Caco-2 (cell line): Measurements from ENCODE around the gene ENTPD2. TPM values are rescaled to one million over a fixed set of nuclear protein-coding genes. Genes with fewer than 3 reads are reported as not detected.

Experiments
- BruUV-seq: library from RNA; stranded (reverse); fragments of 400-500 nt; replicated peaks from 2 replicates; lab custom pipeline; 2021; lab: Mats Ljungman, UMichigan
- CTCF ChIA-PET: fragments of 300-600 bp; sonication (Branson Sonifier 250); formaldehyde crosslinking; loops from one replicate; lab custom pipeline; 2022; ENCODE audit warnings: antibody characterized with exemption; lab: Charles Lee
- POLR2A ChIA-PET: fragments of 300-600 bp; sonication (Branson Sonifier 250); formaldehyde crosslinking; loops from one replicate; lab custom pipeline; 2022; ENCODE audit warnings: antibody characterized with exemption; lab: Charles Lee
- DNase-seq, 2 experiments: peaks; one replicate each; pipeline versions ENCODE4 v3.0.0 to v3.0.0-alpha.2; 2020 to 2022
- H3K27me3 ChIP-seq: replicated peaks from 2 replicates; pipeline ENCODE4 v1.6.0; 2011; ENCODE audit warnings: low read length; ENCODE audit not compliant: control insufficient read depth, insufficient read depth
- H3K36me3 ChIP-seq: 2 replicates; pipeline ENCODE4 v1.5.1; 2011; ENCODE audit warnings: low read length; ENCODE audit not compliant: control insufficient read depth, insufficient read depth
- H3K4me1 ChIP-seq: fragments of 250-450 bp; sonication (Bioruptor Pico); 2 replicates; pipeline ENCODE4 v1.5.1; 2020; ENCODE audit warnings: mild to moderate bottlenecking
- H3K4me3 ChIP-seq: 2 replicates; pipeline ENCODE4 v1.5.1; 2011; ENCODE audit warnings: low read depth, mild to moderate bottlenecking, control low read depth, low read length
- H3K9me3 ChIP-seq: fragments of 250-450 bp; sonication (Bioruptor Pico); 2 replicates; pipeline ENCODE4 v1.5.1; 2020; ENCODE audit warnings: mild to moderate bottlenecking, moderate library complexity
- H3K27ac Mint-ChIP-seq: one replicate; pipeline ENCODE4 v1.8.0; 2022; ENCODE audit warnings: mixed read lengths; ENCODE audit not compliant: unreplicated experiment
- H3K27me3 Mint-ChIP-seq: one replicate; pipeline ENCODE4 v1.8.0; 2022; ENCODE audit warnings: mixed read lengths; ENCODE audit not compliant: insufficient read depth, unreplicated experiment
- H3K36me3 Mint-ChIP-seq: one replicate; pipeline ENCODE4 v1.8.0; 2022; ENCODE audit warnings: mild to moderate bottlenecking, mixed read lengths; ENCODE audit not compliant: insufficient read depth, unreplicated experiment
- H3K4me1 Mint-ChIP-seq: one replicate; pipeline ENCODE4 v1.8.0; 2022; ENCODE audit warnings: low read depth, mixed read lengths; ENCODE audit not compliant: unreplicated experiment
- H3K4me3 Mint-ChIP-seq: one replicate; pipeline ENCODE4 v1.8.0; 2022; ENCODE audit warnings: mild to moderate bottlenecking, moderate library complexity, mixed read lengths; ENCODE audit not compliant: unreplicated experiment
- H3K9me3 Mint-ChIP-seq: one replicate; pipeline ENCODE4 v1.8.0; 2022; ENCODE audit warnings: mixed read lengths; ENCODE audit not compliant: unreplicated experiment
- CTCF ChIP-seq, 2 experiments: fragments of 200-600 bp in 1 of 2; IDR thresholded peaks; 1 replicate in 1 of 2; 2 replicates in 1 of 2; pipeline versions ENCODE4 v1.5.1 to v1.8.0; 2011 to 2022; ENCODE audit warnings: antibody characterized with exemption in 1 of 2, control low read depth in 1 of 2, inconsistent platforms in 1 of 2, low read depth in 1 of 2, low read length in 1 of 2, mild to moderate bottlenecking in 1 of 2, moderate library complexity in 1 of 2; ENCODE audit not compliant: insufficient read depth in 1 of 2, severe bottlenecking in 1 of 2, unreplicated experiment in 1 of 2
- intact Hi-C: fragments of 100-400 bp; cut with micrococcal nuclease; formaldehyde crosslinking; loops from one replicate; pipeline ENCODE4 v1.10.0; 2022; ENCODE audit not compliant: unreplicated experiment
- total RNA-seq: library from RNA; stranded (reverse); gene quantifications from 2 replicates; pipeline ENCODE4 v1.2.3, GENCODE V29; 2022

Gene ENTPD2
- total RNA-seq, 1 experiment from 2014 or later: 2.9 TPM

GRCh38 chr9:137037035-137037434, 16.8 kb downstream of the ENTPD2 start:
- BruUV-seq: no TSS peak
- TF ChIP-seq CTCF (IDR thresholded peaks at IDR 0.05; ENCODE audit: insufficient read depth in 1 of 2, low read depth in 1 of 2, low read length in 1 of 2, severe bottlenecking in 1 of 2, unreplicated experiment in 1 of 2): no peak
- Mint-ChIP-seq H3K4me3 (no peak overlapping the region), H3K4me1 (no peaks in the 10 kb centered on the region), H3K9me3 (no peaks in the 10 kb centered on the region), H3K27ac (no peak overlapping the region), H3K36me3 (peaks cover 23% of the 10 kb centered on the region), H3K27me3 (no peaks in the 10 kb centered on the region)
- Histone ChIP-seq H3K27me3 (no peaks in the 10 kb centered on the region), H3K4me3 (no peak overlapping the region), H3K4me1 (peaks cover 6% of the 10 kb centered on the region), H3K36me3 (no peaks in the 10 kb centered on the region), H3K9me3 (no peaks in the 10 kb centered on the region)
- ChIA-PET POLR2A (no interaction called here), CTCF (interaction anchor here (0.9 kb wide), 1 partner anchor 80 kb away, joined by 3 read pairs; no protein-coding TSS in a partner anchor)
- DNase-seq: no peak
- intact Hi-C loops: no loop called here

GRCh38 chr9:137035937-137036336, 17.9 kb downstream of the ENTPD2 start:
- Mint-ChIP-seq H3K36me3 (peaks cover 23% of the 10 kb centered on the region), H3K4me3 (no peak overlapping the region), H3K27ac (no peak overlapping the region), H3K27me3 (no peaks in the 10 kb centered on the region), H3K9me3 (no peaks in the 10 kb centered on the region), H3K4me1 (no peaks in the 10 kb centered on the region)
- H3K27me3 ChIP-seq: no peaks in the 10 kb centered on the region
- intact Hi-C loops: loop anchor here (1.0 to 2.0 kb wide), 2 partner anchors 193 to 249 kb away; partner anchors contain the start of gene AJM1
- no peaks in the 10 kb centered on the region for H3K9me3 ChIP-seq
- no peaks in the 10 kb centered on the region for H3K36me3 ChIP-seq
- H3K4me3 ChIP-seq: no peak overlapping the region
- no peak for TF ChIP-seq CTCF (IDR thresholded peaks at IDR 0.05; ENCODE audit: insufficient read depth in 1 of 2, low read depth in 1 of 2, low read length in 1 of 2, severe bottlenecking in 1 of 2, unreplicated experiment in 1 of 2)
- no peak for DNase-seq
- POLR2A ChIA-PET: no interaction called here
- no TSS peak for BruUV-seq
- CTCF ChIA-PET: interaction anchor here (0.6 to 2.4 kb wide), 19 partner anchors 9 to 247 kb away, joined by 3 to 42 read pairs (median 7); partner anchors contain the start of genes AJM1, CLIC3, MAN1B1 and NPDC1
- H3K4me1 ChIP-seq: peaks cover 6% of the 10 kb centered on the region

- intact Hi-C loops: loop anchor here (1.0 to 2.0 kb wide), 2 partner anchors 193 to 248 kb away; partner anchors contain the start of gene AJM1
- Mint-ChIP-seq H3K4me1 (no peaks in the 10 kb centered on the region), H3K4me3 (no peak overlapping the region), H3K27ac (no peak overlapping the region), H3K9me3 (no peaks in the 10 kb centered on the region), H3K36me3 (peaks cover 23% of the 10 kb centered on the region), H3K27me3 (no peaks in the 10 kb centered on the region)
- Histone ChIP-seq H3K36me3 (no peaks in the 10 kb centered on the region), H3K27me3 (no peaks in the 10 kb centered on the region), H3K4me3 (no peak overlapping the region), H3K9me3 (no peaks in the 10 kb centered on the region), H3K4me1 (peaks cover 6% of the 10 kb centered on the region)
- no TSS peak for BruUV-seq
- ChIA-PET CTCF (interaction anchor here (0.6 to 2.4 kb wide), 27 partner anchors 9 to 247 kb away, joined by 3 to 42 read pairs (median 5); partner anchors contain the start of genes AJM1, CLIC3, MAN1B1 and NPDC1), POLR2A (no interaction called here)
- no peak for DNase-seq
- no peak for TF ChIP-seq CTCF (IDR thresholded peaks at IDR 0.05; ENCODE audit: insufficient read depth in 1 of 2, low read depth in 1 of 2, low read length in 1 of 2, severe bottlenecking in 1 of 2, unreplicated experiment in 1 of 2)
These were observed 18.4 kb downstream of the ENTPD2 start for GRCh38 chr9:137035507-137035834.
